IMR-90 (cell line): ENCODE data around the gene CDC5L. TPM values are rescaled to one million over a fixed set of nuclear protein-coding genes. Genes with fewer than 3 reads are reported as not detected.

Experiments used
- ATAC-seq: fragments of 200-7000 bp; cut with Tn5 transposase; 2 replicates; pipeline ENCODE4 v1.9.1; 2020; ENCODE audit warnings: low read depth, mild to moderate bottlenecking, moderate library complexity
- BruUV-seq: library from RNA; stranded (reverse); fragments of 400-500 nt; replicated peaks from 2 replicates; lab custom pipeline; 2021; lab: Mats Ljungman, UMichigan
- CTCF ChIA-PET: fragments of 300-600 bp; formaldehyde crosslinking; extraction: SDS; loops from one replicate; lab custom pipeline; 2021; ENCODE audit warnings: antibody characterized with exemption; lab: Yijun Ruan, JAX
- POLR2A ChIA-PET: fragments of 300-600 bp; sonication (Branson Sonifier 250); formaldehyde crosslinking; loops from one replicate; lab custom pipeline; 2022; ENCODE audit warnings: antibody characterized with exemption; ENCODE audit not compliant: unreplicated experiment; lab: Charles Lee
- DNase-seq: peaks from one replicate; pipeline ENCODE4 v3.0.0; 2013
- H2AFZ ChIP-seq: replicated peaks from 2 replicates; pipeline ENCODE3; 2013; ENCODE audit warnings: low read length, mild to moderate bottlenecking; ENCODE audit not compliant: poor library complexity
- H2AK5ac ChIP-seq: 2 replicates; pipeline ENCODE4 v1.6.1; 2013; ENCODE audit warnings: low read depth, low read length, inconsistent platforms
- H2AK9ac ChIP-seq: replicated peaks from 2 replicates; pipeline ENCODE3; 2013; ENCODE audit warnings: mild to moderate bottlenecking, low read depth, low read length, moderate library complexity; ENCODE audit not compliant: poor library complexity
- H2BK120ac ChIP-seq: 2 replicates; pipeline ENCODE4 v1.6.1; 2013; ENCODE audit warnings: low read depth, low read length, inconsistent platforms
- H2BK15ac ChIP-seq: 3 replicates; pipeline ENCODE4 v1.6.1; 2013; ENCODE audit warnings: low read depth, low read length, inconsistent platforms
- H2BK20ac ChIP-seq: 2 replicates; pipeline ENCODE4 v1.6.1; 2013; ENCODE audit warnings: low read depth, mild to moderate bottlenecking, inconsistent platforms, low read length, moderate library complexity
- H2BK5ac ChIP-seq: 2 replicates; pipeline ENCODE4 v1.6.1; 2013; ENCODE audit warnings: mild to moderate bottlenecking, low read depth, low read length, inconsistent platforms; ENCODE audit not compliant: poor library complexity, severe bottlenecking
- H3K14ac ChIP-seq: replicated peaks from 2 replicates; pipeline ENCODE4 v1.6.1; 2013; ENCODE audit warnings: low read depth, low read length, inconsistent platforms
- H3K18ac ChIP-seq: 2 replicates; pipeline ENCODE4 v1.6.1; 2013; ENCODE audit warnings: low read depth, low read length, control low read depth
- H3K23ac ChIP-seq: 2 replicates; pipeline ENCODE4 v1.6.1; 2013; ENCODE audit warnings: low read depth, low read length, inconsistent platforms
- H3K27ac ChIP-seq: 2 replicates; pipeline ENCODE4 v1.5.1; 2013; ENCODE audit warnings: mild to moderate bottlenecking, control low read depth, low read length; ENCODE audit not compliant: insufficient read depth
- H3K27me3 ChIP-seq: 2 replicates; pipeline ENCODE4 v1.6.1; 2013; ENCODE audit warnings: low read length; ENCODE audit not compliant: control insufficient read depth, insufficient read depth
- H3K36me3 ChIP-seq: 2 replicates; pipeline ENCODE4 v1.6.1; 2013; ENCODE audit warnings: low read length, mixed read lengths; ENCODE audit not compliant: control insufficient read depth, insufficient read depth
- H3K4ac ChIP-seq: 2 replicates; pipeline ENCODE4 v1.6.1; 2013; ENCODE audit warnings: low read depth, low read length, inconsistent platforms
- H3K4me1 ChIP-seq: 2 replicates; pipeline ENCODE4 v1.6.1; 2013; ENCODE audit warnings: low read length, mixed read lengths; ENCODE audit not compliant: control insufficient read depth, insufficient read depth
- H3K4me2 ChIP-seq: 2 replicates; pipeline ENCODE4 v1.6.1; 2013; ENCODE audit warnings: low read depth, mild to moderate bottlenecking, control low read depth, low read length, moderate library complexity
- H3K4me3 ChIP-seq: 2 replicates; pipeline ENCODE4 v1.5.1; 2013; ENCODE audit warnings: low read depth, mild to moderate bottlenecking, control low read depth, low read length, moderate library complexity; ENCODE audit not compliant: insufficient read depth
- H3K56ac ChIP-seq: 2 replicates; pipeline ENCODE4 v1.6.1; 2013; ENCODE audit warnings: low read length, inconsistent platforms; ENCODE audit not compliant: insufficient read depth; ENCODE audit errors: extremely low read depth
- H3K79me1 ChIP-seq, 2 experiments: 2 replicates each; pipeline ENCODE4 v1.6.1; 2013; ENCODE audit warnings: low read length in 2 of 2, inconsistent platforms in 1 of 2, low read depth in 1 of 2
- H3K9ac ChIP-seq: 2 replicates; pipeline ENCODE4 v1.6.1; 2013; ENCODE audit warnings: low read depth, low read length, control low read depth
- H3K9me1 ChIP-seq: 2 replicates; pipeline ENCODE4 v1.6.1; 2013; ENCODE audit warnings: low read length, inconsistent platforms; ENCODE audit not compliant: insufficient read depth
- H3K9me3 ChIP-seq: 2 replicates; pipeline ENCODE4 v1.6.1; 2013; ENCODE audit warnings: low read length; ENCODE audit not compliant: control insufficient read depth, insufficient read depth
- H4K20me1 ChIP-seq: 2 replicates; pipeline ENCODE4 v1.6.1; 2013; ENCODE audit warnings: low read length, inconsistent platforms; ENCODE audit not compliant: insufficient read depth
- H4K5ac ChIP-seq: 2 replicates; pipeline ENCODE4 v1.6.1; 2013; ENCODE audit warnings: mild to moderate bottlenecking, low read depth, low read length, control low read depth
- H4K8ac ChIP-seq, 2 experiments: 2 replicates each; pipeline ENCODE4 v1.6.1; 2013; ENCODE audit warnings: low read depth in 2 of 2, low read length in 2 of 2, control low read depth in 1 of 2, inconsistent platforms in 1 of 2
- H4K91ac ChIP-seq: 2 replicates; pipeline ENCODE4 v1.6.1; 2013; ENCODE audit warnings: low read depth, low read length, inconsistent platforms; ENCODE audit not compliant: insufficient read depth
- BHLHE40 ChIP-seq: fragments of 150-350 bp; IDR thresholded peaks from 2 replicates; pipeline ENCODE4 v1.6.1; 2016; ENCODE audit warnings: mild to moderate bottlenecking, low read depth, low read length
- CEBPB ChIP-seq: IDR thresholded peaks from 2 replicates; pipeline ENCODE4 v1.6.1; 2012; ENCODE audit warnings: low read depth, low read length, improper control_type of control experiment
- CHD1 ChIP-seq: IDR thresholded peaks from 2 replicates; pipeline ENCODE4 v1.6.1; 2012; ENCODE audit warnings: low read depth, low read length, improper control_type of control experiment
- FOS ChIP-seq: fragments of 150-350 bp; IDR thresholded peaks from 2 replicates; pipeline ENCODE4 v1.6.1; 2016; ENCODE audit warnings: low read depth, low read length
- MXI1 ChIP-seq: IDR thresholded peaks from 2 replicates; pipeline ENCODE4 v1.6.1; 2012; ENCODE audit warnings: low read depth, mild to moderate bottlenecking, low read length, moderate library complexity, borderline replicate concordance
- RAD21 ChIP-seq: IDR thresholded peaks from 2 replicates; pipeline ENCODE4 v1.6.1; 2012; ENCODE audit warnings: low read length, improper control_type of control experiment
- RCOR1 ChIP-seq: IDR thresholded peaks from 2 replicates; pipeline ENCODE4 v1.6.1; 2012; ENCODE audit warnings: mild to moderate bottlenecking, low read length, improper control_type of control experiment; ENCODE audit not compliant: insufficient replicate concordance
- WGBS, 2 experiments: methylation state at CpG; one replicate each; pipeline versions ENCODE4 v1.1.5 to v1.1.7; 2013; ENCODE audit warnings: missing lambda C conversion rate in 2 of 2; ENCODE audit not compliant: insufficient read length in 1 of 2; ENCODE audit errors: extremely low coverage in 2 of 2; 5-methylcytosine and 5-hydroxymethylcytosine counted together
- dilution Hi-C: fragments of 300-500 bp; cut with HindIII; formaldehyde crosslinking; loops from one replicate; pipeline ENCODE4 v1.14.3; 2018; ENCODE audit warnings: low sequenced_read_pairs; ENCODE audit not compliant: unreplicated experiment
- in situ Hi-C: fragments of 300-500 bp; cut with MboI; formaldehyde crosslinking; loops from 3 replicates; pipeline ENCODE4 v1.14.3; 2019; ENCODE audit warnings: low sequenced_read_pairs, inconsistent platforms, mixed read lengths
- intact Hi-C: fragments of 100-400 bp; cut with micrococcal nuclease; formaldehyde crosslinking; loops from 2 replicates; pipeline ENCODE4 v1.10.0; 2022
- polyA plus RNA-seq, 3 experiments: library from polyadenylated mRNA; depleted of rRNA; stranded (reverse); fragments of >200 nt; gene quantifications; 2 replicates each; pipeline ENCODE4 v1.2.3, GENCODE V29; 2012; ENCODE audit warnings: low replicate concordance in 1 of 3
- total RNA-seq: library from RNA; depleted of rRNA; stranded (reverse); fragments of >200 nt; gene quantifications from 2 replicates; pipeline ENCODE4 v1.2.3, GENCODE V29; 2012

CDC5L gene
- total and polyA plus RNA-seq, 2 of the 4 experiments (the other 2 are of a cell fraction) = 9.9 to 17.7 TPM

- in situ Hi-C loops = loop anchor here (10.0 kb wide), 1 partner anchor 173 kb away; no protein-coding TSS in a partner anchor
- no peaks in the 10 kb centered on the region for H3K36me3 ChIP-seq
- intact Hi-C loops = no loop called here
- ATAC-seq (no peak), DNase-seq (no peak)
- H2BK120ac ChIP-seq = no peak overlapping the region
- H3K4me1 ChIP-seq = peaks cover 2% of the 10 kb centered on the region; the same call in 1 of the 2 replicates
- no peak overlapping the region for H2BK5ac ChIP-seq
- no peak overlapping the region for H3K4ac ChIP-seq
- H3K4me2 ChIP-seq = no peak overlapping the region
- no peak overlapping the region for H4K5ac ChIP-seq
- no peaks in the 10 kb centered on the region for H3K79me1 ChIP-seq
- ChIA-PET POLR2A (no interaction called here), CTCF (interaction anchor here (1.2 kb wide), 1 partner anchor 16 kb away, joined by 5 read pairs; no protein-coding TSS in a partner anchor)
- TF ChIP-seq BHLHE40 (no peak), RCOR1 (no peak), MXI1 (no peak), RAD21 (no peak), FOS (no peak), CHD1 (no peak), CEBPB (no peak)
- no peak overlapping the region for H3K27ac ChIP-seq
- no peak overlapping the region for H3K56ac ChIP-seq
- H2BK20ac ChIP-seq = no peak overlapping the region
- H3K14ac ChIP-seq = no peak overlapping the region
- H3K23ac ChIP-seq = no peak overlapping the region
- H3K18ac ChIP-seq = no peak overlapping the region
- no peak overlapping the region for H2AK9ac ChIP-seq
- no peak overlapping the region for H4K8ac ChIP-seq
- no peaks in the 10 kb centered on the region for H4K20me1 ChIP-seq
- H3K27me3 ChIP-seq = peaks cover 9% of the 10 kb centered on the region
- no peak overlapping the region for H3K4me3 ChIP-seq
- no peak overlapping the region for H2AFZ ChIP-seq
- no peak overlapping the region for H2BK15ac ChIP-seq
- H3K9ac ChIP-seq = no peak overlapping the region
- no peak overlapping the region for H4K91ac ChIP-seq
- WGBS, 2 experiments = 75 to 100% methylated on average over 2 to 4 of the region's 15 CpGs
- H2AK5ac ChIP-seq = no peak overlapping the region
- no peaks in the 10 kb centered on the region for H3K9me3 ChIP-seq
- dilution Hi-C loops = no loop called here
- no TSS peak for BruUV-seq
- no peaks in the 10 kb centered on the region for H3K9me1 ChIP-seq
Measured at GRCh38 chr6:44471271-44471981, 83.9 kb downstream of the CDC5L start.
